Measurements from ENCODE around the gene PTPRN2. TPM values are rescaled to one million over a fixed set of nuclear protein-coding genes. Genes with fewer than 3 reads are reported as not detected.

The PTPRN2 gene
- total and polyA plus RNA-seq, 2 of the 8 experiments (the other 6 are each of a cell fraction or from before 2014, with no cell fraction given), result 2.6 to 4.5 TPM

DNA sequence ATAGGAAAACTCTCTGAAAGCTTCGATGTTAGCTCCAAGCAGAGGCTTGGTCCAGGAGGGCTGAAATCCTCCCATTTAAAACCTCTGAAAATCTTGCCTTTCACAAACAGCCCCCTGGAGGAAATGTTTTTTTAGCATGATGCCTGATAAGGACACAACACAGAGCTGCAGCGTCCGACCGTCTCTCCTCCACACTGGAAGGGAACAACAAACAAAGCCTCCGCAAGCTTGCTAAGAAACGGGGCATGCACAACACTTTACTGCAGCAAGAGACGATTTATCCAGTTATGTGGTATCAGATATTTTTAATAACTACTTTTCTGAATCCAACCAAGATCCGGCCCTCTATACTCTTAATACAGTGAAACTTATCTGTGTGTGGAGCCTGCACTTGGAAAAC lies 182.3 kb downstream of the PTPRN2 start:
- Histone ChIP-seq H4K8ac (ENCODE audit: extremely low read depth, insufficient read depth, low read length) (no peak overlapping the region), H2BK5ac (ENCODE audit: low read depth, low read length) (no peak overlapping the region), H2BK20ac (ENCODE audit: low read length) (no peak overlapping the region), H3K79me2 (ENCODE audit: control insufficient read depth in 1 of 2, insufficient read depth in 2 of 2, low read length in 2 of 2) (no peaks in the 10 kb centered on the region), H2BK120ac (replicated peaks; ENCODE audit: low read depth, low read length) (no peak overlapping the region), H3K18ac (ENCODE audit: extremely low read depth, low read length) (no peak overlapping the region), H3K4me2 (ENCODE audit: insufficient read depth in 1 of 2, low read depth in 2 of 2, low read length in 2 of 2) (no peak overlapping the region), H2BK12ac (ENCODE audit: low read depth, low read length) (no peak overlapping the region), H4K5ac (ENCODE audit: insufficient read length, low read depth, low read length) (no peak overlapping the region), H3K4me3 (ENCODE audit: extremely low read depth in 1 of 4, insufficient read depth in 2 of 4, low read depth in 3 of 4, low read length in 4 of 4) (no peak overlapping the region), H3K9ac (replicated peaks in 1 of 4; ENCODE audit: extremely low read depth in 1 of 4, low read depth in 3 of 4, low read length in 3 of 4) (no peak overlapping the region), H3K14ac (ENCODE audit: insufficient read length) (no peak overlapping the region), H2BK15ac (ENCODE audit: low read length) (no peak overlapping the region), H3K4ac (replicated peaks; ENCODE audit: insufficient read length, low read depth, low read length) (no peak overlapping the region), H2AK5ac (ENCODE audit: low read depth, low read length) (no peak overlapping the region), H3K23ac (ENCODE audit: insufficient read length) (no peak overlapping the region), H3K56ac (replicated peaks; ENCODE audit: insufficient read length, low read depth, low read length) (no peak overlapping the region), H3K79me1 (ENCODE audit: low read depth, low read length) (no peaks in the 10 kb centered on the region), H2AFZ (ENCODE audit: low read length) (no peak overlapping the region), H3K27me3 (replicated peaks in 1 of 4; ENCODE audit: control insufficient read depth in 3 of 4, extremely low read depth in 1 of 4, insufficient read depth in 3 of 4, low read length in 3 of 4) (no peaks in the 10 kb centered on the region), H3K9me3 (ENCODE audit: insufficient read depth in 2 of 2, low read depth in 1 of 2, low read length in 1 of 2) (peaks cover 0 to 3% of the 10 kb centered on the region in 2 experiments; a peak in 2 of 4 replicates), H4K91ac (replicated peaks; ENCODE audit: insufficient read length, low read length) (no peak overlapping the region), H3K23me2 (ENCODE audit: low read depth, low read length) (no peaks in the 10 kb centered on the region), H3K27ac (ENCODE audit: low read depth, low read length) (no peak overlapping the region), H3K36me3 (ENCODE audit: control insufficient read depth in 2 of 4, insufficient read depth in 4 of 4, low read length in 3 of 4) (no peaks in the 10 kb centered on the region), H3K4me1 (replicated peaks in 1 of 4; ENCODE audit: control insufficient read depth in 3 of 4, insufficient read depth in 4 of 4, low read length in 3 of 4) (no peaks in the 10 kb centered on the region; a peak in 1 of 7 replicates), H4K20me1 (replicated peaks in 1 of 2; ENCODE audit: control insufficient read depth in 1 of 2, insufficient read depth in 2 of 2, low read length in 2 of 2) (no peaks in the 10 kb centered on the region)
- ChIA-PET POLR2A (ENCODE audit: partially characterized antibody) (no interaction called here), CTCF (ENCODE audit: partially characterized antibody) (interaction anchor here (0.8 to 1.4 kb wide), 5 partner anchors 9 to 51 kb away, joined by 3 to 7 read pairs (median 5); no protein-coding TSS in a partner anchor)
- TF ChIP-seq RBBP5 (IDR thresholded peaks at IDR 0.05; ENCODE audit: borderline replicate concordance, low read depth, low read length) (no peak), TBP (IDR thresholded peaks at IDR 0.05; ENCODE audit: low read depth, low read length) (no peak), NANOG (IDR thresholded peaks at IDR 0.05; ENCODE audit: insufficient read depth, low read depth, low read length, poor library complexity, severe bottlenecking) (no peak), ASH2L (IDR thresholded peaks at IDR 0.05; ENCODE audit: low read length) (no peak), RXRA (IDR thresholded peaks at IDR 0.05; ENCODE audit: insufficient read depth, low read depth, low read length) (no peak)
- WGBS, 2 experiments (ENCODE audit: extremely low coverage in 1 of 2, insufficient coverage in 1 of 2, insufficient read length in 1 of 2, insufficient replicate concordance in 2 of 2, low coverage in 1 of 2, low lambda C conversion rate in 2 of 2, missing lambda C conversion rate in 1 of 2), result 92% methylated on average over 8 of the region's 8 CpGs; no CpG with 5 or more reads in 1 of the 2 experiments
- no peak for FAIRE-seq
- no peak for DNase-seq (ENCODE audit: low read depth in 1 of 2, low spot score in 2 of 2)

Measured in H1 (cell line).